ENCODE results near the gene IPPK.
A peak's percentile ranks its signal among the peaks of the same experiment; 100 is the strongest.

The IPPK gene

GRCh38 chr9:92685022-92685421 is 15.1 kb upstream of the IPPK start:
- ATAC-seq = no peak

GRCh38 chr9:92682269-92682668 is 12.3 kb upstream of the IPPK start:
- ATAC-seq = no peak
- DNase-seq = no peak

More at GRCh38 chr9:92685022-92685421, 15.1 kb upstream of the IPPK start:
- DNase-seq = no peak

- DNase-seq (no peak), ATAC-seq (no peak)
These were observed 10.5 kb upstream of the IPPK start for GRCh38 chr9:92680166-92681119.

- ATAC-seq = no peak
- DNase-seq = no peak
These were observed 9.7 kb upstream of the IPPK start for GRCh38 chr9:92679413-92680165.

- no peak for DNase-seq
- no peak for ATAC-seq
These were observed 1.4 kb upstream of the IPPK start for GRCh38 chr9:92671323-92671722.

GRCh38 chr9:92669527-92669889 is 423 bp downstream of the IPPK start:
- ATAC-seq = peak; percentile 10
- peak; percentile 48 for DNase-seq

GRCh38 chr9:92668746-92669526 is 995 bp downstream of the IPPK start:
- peak; percentile 71 for DNase-seq
- ATAC-seq = no peak

GRCh38 chr9:92666912-92667532 is 2.9 kb downstream of the IPPK start:
- ATAC-seq (no peak), DNase-seq (no peak)

- no peak for DNase-seq
- no peak for ATAC-seq
These were observed 3.7 kb downstream of the IPPK start for GRCh38 chr9:92666236-92666635.

- no peak for DNase-seq
These were observed 4.1 kb downstream of the IPPK start for GRCh38 chr9:92665836-92666235.

GRCh38 chr9:92664394-92665152 is 5.4 kb downstream of the IPPK start:
- DNase-seq = no peak
- peak; percentile 42 for ATAC-seq

More at GRCh38 chr9:92665836-92666235, 4.1 kb downstream of the IPPK start:
- ATAC-seq = no peak

- DNase-seq (no peak), ATAC-seq (no peak)
These were observed 6.0 kb downstream of the IPPK start for GRCh38 chr9:92663951-92664350.

- DNase-seq (no peak), ATAC-seq (no peak)
These were observed 6.8 kb downstream of the IPPK start for GRCh38 chr9:92663126-92663525.

- no peak for DNase-seq
- ATAC-seq = no peak
These were observed 8.2 kb downstream of the IPPK start for GRCh38 chr9:92661743-92662142.

GRCh38 chr9:92661127-92661526 is 8.8 kb downstream of the IPPK start:
- no peak for ATAC-seq
- DNase-seq = no peak

GRCh38 chr9:92660266-92660665 is 9.7 kb downstream of the IPPK start:
- DNase-seq (no peak), ATAC-seq (no peak)

GRCh38 chr9:92659601-92660000 is 10.3 kb downstream of the IPPK start:
- ATAC-seq (no peak), DNase-seq (no peak)

GRCh38 chr9:92658611-92659010 is 11.3 kb downstream of the IPPK start:
- ATAC-seq = no peak
- DNase-seq = no peak

GRCh38 chr9:92658176-92658575 is 11.8 kb downstream of the IPPK start:
- no peak for ATAC-seq

GRCh38 chr9:92657296-92658094 is 12.4 kb downstream of the IPPK start:
- DNase-seq = no peak
- ATAC-seq = peak; percentile 55

More at GRCh38 chr9:92658176-92658575, 11.8 kb downstream of the IPPK start:
- no peak for DNase-seq

Data from stimulated activated naive CD8-positive, alpha-beta T cell treated with anti-CD3 and anti-CD28 coated beads, Interleukin-15, Interleukin-2, amounts not matched to agents 100 U/mL and 50 U/mL, for 24 hours (primary cell).